Midbrain (tissue), 1 donor: ENCODE data around the gene ZNF575.
"Not testable (repeated sequence)": the region's sequence is repeated elsewhere in the genome, so short reads cannot be mapped to it uniquely, and the experiment has no call there.

Experiments
- DNase-seq: peaks from one replicate; lab custom pipeline; 2025; lab: John Stamatoyannopoulos, UW

The ZNF575 gene

DNA sequence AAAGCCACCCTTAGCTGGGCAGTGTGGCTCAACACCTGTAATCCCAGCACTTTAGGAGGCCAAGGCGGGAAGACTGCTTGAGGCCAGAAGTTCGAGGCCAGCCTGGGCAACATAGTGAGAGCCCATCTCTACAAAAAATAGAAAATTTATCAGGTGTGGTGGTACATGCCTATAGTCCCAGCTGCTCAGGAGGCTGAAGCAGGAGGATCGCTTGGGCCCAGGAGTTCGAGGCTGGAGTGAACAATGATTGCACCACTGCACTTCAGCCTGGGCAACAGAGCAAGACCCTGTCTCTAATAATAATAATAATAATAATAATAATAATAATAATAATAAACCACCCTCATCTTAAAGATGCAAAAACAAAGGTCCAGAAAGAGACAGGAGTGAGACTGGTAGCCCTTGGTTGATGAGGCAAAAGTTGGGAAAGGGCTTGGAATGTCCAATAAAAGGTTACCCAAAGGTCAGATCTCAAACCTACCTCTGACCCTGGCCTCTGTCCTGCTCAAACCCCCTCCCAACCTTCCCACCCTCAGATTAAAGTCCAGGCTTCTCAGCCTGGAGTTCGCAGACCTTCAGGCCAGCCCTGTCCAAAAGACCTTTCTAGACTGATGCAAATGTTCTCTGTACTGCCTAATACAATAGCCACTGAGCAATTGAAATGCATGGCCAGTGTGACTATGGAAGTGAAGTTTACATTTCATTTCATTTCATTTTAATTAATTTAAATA lies 9.1 kb downstream of the ZNF575 start:
- DNase-seq: no peak

DNA sequence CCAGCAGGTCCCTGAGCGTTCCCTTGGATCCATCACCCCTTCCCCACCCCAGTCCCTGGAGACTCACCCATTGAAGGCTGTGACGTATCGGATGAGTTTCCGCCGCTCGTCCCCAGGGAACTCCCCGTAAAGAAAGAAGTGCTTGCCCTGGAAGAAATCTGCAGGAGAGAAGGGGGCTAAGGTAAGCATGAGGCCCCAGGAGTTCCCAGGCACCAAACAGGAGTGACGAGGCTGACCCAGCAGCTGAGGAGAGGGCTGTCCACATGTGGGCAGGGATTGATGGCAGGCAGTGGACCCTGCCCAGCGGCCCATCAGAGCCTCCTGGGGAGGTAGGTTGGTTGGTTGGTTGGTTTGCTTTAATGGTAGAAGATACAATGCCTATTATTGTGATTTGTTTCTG lies 11.1 kb downstream of the ZNF575 start:
- no peak for DNase-seq

DNA sequence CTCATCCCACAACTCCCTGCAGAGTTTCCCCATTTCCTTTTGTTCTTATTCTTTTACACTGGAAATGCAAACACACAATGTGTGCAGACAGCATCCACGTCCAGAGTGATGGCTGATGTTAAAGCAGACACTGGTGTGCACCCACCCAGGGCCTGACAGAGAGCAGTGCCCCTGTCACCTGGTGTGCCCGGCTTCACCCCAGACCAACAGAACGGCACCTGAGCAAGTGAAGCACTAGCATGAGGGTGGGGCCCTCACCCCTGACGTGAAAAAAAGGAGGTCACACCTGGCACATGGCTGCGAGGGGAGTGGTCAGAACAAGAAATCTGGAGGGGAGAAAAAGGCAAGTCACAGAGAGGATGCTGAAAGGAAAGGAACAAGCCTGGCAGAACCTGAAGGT lies 12.3 kb downstream of the ZNF575 start:
- no peak for DNase-seq

DNA sequence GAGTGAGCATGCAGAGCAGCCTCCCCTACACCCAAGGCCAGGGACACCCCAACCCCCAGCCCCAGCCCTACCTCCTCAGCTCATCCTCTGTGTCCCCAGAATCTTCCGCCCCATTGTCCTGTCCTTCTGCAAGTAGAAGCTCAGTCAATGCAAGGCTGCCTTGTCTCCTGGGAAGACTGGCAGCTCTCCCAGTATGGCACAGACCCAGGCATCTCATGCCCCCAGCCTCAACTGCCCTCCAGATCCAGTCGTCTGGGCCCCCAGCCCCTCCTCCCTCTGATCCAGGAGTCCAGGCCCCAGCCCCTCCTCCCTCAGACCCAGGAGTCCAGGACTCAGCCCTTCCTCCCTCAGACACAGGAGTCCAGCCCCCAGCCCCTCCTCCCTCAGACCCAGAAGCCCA lies 13.0 kb downstream of the ZNF575 start:
- no peak for DNase-seq

DNA sequence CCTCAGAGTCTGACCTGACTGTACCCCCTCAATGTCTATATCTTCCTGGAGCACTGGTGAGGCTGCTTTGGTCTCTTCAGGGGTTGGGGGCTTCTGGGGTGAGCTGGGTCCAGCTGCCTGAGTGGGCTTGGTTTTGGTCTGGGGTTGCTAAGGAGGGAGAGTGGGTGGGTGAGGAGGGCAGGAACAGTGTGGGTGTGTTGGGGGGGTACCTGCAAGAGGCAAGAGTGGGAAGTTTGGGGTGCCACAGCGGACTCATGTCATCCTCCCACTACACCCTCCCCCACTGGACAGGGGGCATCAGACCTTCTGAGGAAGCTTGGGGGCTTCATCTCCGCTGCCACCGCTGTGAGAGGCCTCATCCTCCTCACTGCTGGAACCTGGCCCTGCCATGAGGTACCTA lies 13.6 kb downstream of the ZNF575 start:
- no peak for DNase-seq

DNA sequence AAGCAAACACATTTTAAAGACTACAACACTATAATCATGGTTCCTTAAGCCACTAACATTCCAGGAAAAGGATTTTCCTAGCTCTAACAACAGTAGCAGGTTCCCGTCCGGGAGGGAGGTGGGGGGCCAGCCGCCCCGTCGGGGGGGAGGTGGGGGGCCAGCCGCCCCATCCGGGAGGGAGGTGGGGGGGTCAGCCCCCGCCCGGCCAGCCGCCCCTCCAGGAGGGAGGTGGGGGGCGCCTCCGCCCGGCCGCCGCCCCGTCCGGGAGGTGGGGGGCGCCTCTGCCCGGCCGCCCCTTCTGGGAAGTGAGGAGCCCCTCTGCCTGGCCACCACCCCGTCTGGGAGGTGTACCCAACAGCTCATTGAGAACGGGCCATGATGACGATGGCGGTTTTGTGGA lies 14.9 kb downstream of the ZNF575 start:
- not testable (repeated sequence) for DNase-seq

DNA sequence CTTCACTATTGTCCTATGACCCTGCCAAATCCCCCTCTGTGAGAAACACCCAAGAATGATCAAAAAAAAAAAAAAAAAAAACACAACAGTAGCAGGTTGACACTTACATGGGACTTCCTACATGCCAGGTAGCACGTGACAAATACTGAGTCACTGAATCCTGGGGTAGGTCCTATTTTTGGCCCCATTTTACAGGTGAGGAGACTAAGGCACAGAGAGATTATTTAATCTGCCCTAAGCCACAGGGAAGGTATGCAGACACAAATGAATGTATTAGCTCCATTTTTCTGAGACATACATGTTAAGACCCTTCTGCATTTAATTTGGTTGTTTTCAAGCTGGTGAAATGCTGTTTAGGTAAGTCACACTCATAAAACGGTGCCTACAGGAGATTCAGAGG lies 15.7 kb downstream of the ZNF575 start:
- DNase-seq: no peak

DNA sequence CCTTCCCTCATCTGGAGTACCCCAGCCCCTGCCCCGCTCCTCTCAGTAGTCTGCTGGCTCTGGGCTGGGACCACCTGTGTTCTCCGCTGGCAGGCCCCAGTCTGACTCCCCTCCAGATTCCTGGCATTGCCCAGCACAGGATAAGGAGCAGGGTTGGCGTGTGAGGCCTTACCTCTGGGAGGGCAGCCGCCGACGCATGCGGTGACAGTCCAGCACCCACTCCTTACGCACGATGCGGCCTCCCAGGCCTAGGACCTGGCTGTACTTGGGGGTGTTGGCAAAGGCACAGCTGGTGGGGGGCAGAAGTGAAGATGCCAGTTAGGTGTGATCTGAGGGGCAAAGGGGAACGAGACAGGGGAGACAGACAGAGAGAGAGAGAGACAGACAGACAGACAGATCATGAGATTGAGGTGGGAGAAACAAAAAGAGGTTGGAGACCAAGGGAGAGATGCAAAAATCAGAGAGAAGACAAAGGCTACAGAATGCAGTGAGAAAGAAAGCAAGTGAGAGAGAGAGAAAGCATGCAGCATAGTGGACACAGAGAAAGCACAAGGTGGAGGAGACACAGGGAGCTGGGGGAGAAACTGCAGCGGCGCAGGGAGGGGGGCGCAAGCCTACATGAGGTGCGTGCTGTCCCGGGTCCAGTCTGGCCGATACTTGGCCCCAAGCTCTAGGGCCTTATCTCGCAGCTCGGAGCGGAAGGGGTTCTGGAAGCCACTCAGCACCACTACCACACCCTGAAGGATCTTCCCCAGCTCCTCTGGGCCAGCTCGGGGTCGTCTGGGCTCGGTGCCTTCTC lies 18.6 kb downstream of the ZNF575 start:
- no peak for DNase-seq

DNA sequence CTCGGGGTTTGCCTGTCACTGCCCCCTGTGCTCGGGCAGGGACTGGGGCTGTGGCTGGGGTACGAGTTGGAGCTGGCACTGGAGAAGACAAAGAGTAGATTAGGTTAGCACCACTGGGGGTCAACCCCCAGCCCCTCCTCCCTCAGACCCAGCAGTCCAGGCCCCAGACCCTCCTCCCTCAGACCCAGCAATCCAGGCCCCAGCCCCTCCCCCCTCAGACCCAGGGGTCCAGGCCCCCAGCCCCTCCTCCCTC lies 19.1 kb downstream of the ZNF575 start:
- no peak for DNase-seq

DNA sequence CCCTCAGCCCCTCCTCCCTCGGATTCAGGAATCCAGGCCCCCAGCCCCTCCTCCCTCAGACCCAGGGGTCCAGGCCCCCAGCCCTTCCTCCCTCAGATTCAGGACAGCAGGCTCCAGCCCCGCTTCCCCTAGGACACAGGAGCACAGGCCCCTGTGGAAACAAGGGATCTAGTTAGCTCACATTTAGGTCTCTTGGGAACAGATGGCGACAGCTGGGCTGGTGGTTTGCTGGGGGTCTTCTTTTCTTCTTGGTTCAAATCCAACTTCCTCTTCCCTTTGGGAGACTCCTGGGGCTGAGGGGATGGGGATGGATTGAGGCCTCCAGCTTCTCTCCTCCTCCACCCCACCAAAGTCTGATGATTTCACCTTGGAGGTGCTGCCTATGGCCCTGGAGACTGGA lies 19.6 kb downstream of the ZNF575 start:
- no peak for DNase-seq

DNA sequence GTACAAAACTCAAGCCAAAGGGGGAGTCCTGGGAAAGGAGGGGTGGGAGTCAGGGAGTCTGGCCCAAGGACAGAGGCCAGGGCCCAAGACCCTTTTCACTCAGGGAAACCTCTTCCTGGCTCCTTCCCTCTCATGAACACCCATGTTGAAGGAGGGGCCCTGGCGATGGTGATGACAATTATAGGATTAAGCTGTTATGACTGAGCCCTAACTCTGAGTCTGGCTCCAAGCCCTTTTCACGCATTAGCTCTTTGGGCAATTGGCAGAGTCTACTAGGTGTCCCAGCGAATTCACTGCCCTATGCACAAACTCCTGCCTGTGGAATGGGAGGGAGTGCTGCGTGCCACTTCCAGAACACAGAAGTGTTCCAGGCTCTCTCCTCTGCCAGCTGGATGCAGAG lies 20.7 kb downstream of the ZNF575 start:
- DNase-seq: no peak

DNA sequence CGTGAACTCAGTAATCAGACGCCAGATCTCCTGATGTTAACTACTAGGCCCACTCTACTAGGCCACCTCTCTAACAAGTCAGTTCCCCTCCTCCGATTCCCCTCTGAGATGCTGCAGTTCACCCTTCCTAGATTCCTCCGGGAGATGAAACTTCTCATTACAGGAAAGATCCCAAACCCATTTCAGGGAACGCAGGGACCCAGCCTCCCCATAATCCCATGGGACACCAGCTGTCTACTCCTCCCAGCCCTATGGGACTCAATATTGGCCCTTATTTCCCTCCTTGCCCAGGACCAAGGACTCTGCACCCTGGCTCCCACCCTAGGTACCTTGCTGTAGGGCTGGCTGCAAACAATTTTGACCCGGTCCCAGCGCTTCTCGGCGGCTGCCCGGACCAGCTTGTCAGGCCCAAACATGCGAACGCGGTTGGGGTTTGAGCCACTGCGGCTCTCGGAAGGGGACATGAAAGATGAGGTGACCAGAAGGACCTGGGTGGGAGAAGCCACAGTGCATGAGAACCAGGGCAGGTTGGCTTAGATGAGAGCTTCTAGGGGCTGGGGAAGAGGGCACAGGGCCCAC lies 21.4 kb downstream of the ZNF575 start:
- no peak for DNase-seq

DNA sequence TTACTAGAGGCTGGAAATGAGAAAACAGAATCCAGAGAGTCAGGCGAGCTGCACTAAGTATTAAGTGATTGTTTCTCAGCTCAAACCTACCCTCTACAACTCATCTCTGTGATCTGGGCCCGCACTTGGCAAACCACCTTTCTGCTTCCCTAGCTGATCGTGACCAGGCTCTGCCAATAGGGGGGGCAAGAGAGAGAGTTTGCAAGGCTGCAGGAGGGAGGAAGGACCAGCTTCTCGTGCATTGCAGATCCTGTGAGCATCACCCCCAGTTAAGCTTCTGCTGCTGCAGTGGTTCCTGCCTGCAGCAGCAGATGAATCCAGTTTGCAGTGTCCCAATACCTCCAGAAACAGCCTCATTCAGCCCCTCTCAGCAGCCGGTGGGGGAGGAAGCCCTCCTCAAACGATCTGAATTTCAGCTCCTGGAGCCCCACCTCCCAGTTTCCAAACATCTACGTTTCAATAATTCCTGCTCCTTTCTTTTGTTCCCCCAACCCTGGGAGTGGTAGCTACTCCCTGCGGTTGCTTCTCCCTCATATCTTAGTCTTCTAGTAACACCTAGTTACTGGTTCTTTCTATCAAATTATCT lies 22.3 kb downstream of the ZNF575 start:
- DNase-seq: peak; percentile 68

DNA sequence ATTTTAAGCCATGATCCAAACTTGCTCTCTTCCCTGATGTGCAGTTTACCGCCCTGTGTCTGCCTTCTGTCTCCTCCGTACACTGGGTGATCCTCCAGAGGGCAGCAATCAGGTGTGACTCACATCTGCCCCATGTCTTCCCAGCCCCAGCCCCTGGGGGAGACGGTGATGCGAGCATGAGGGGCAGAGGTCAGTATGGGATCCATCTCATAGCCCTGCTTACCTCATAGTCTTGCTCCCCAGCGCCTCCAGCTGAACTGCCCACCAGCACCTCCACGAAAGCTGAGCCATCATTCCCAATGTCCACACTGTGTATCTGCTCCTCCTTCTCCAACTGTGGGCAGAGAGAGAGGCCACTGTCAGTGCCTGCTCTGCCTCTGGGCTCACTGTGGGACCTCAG lies 27.7 kb downstream of the ZNF575 start:
- no peak for DNase-seq

DNA sequence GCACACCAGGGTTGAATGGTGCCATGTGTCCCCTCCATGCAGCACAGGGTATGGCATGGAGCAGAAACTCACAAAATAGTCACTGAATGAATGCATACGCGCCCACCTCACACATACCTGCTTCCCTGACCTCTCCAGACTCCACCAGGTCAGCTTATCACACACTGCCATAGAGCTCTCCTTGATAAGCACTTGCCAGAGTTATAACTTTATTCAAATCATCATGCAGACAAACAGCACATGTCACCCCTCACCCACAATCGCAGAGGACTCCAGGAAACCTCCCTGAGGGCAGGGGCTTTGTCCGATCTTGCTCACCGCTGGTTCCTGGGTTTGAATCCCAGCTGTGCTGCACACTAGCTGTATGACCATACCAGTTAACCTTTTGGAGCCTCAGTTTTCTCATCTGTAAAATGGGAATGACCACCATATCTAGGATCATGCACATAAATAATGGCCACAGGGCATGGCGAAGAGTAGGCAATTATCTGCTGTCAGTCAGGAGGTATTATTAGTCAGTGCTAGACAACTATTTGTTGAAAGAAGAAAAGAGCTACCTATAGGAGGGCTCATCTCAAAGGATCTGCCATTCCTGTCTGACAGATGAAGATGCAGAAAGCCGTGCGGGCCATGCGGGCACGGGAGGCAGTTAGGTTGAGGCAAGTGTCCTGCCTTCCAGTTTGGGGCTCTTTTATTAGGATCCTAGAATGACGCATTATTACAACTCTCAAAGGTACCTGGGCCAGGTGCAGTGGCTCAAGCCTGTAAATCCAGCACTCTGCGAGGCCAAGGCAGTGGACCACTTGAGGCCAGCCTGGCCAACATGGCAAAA lies 28.4 kb downstream of the ZNF575 start:
- no peak for DNase-seq

DNA sequence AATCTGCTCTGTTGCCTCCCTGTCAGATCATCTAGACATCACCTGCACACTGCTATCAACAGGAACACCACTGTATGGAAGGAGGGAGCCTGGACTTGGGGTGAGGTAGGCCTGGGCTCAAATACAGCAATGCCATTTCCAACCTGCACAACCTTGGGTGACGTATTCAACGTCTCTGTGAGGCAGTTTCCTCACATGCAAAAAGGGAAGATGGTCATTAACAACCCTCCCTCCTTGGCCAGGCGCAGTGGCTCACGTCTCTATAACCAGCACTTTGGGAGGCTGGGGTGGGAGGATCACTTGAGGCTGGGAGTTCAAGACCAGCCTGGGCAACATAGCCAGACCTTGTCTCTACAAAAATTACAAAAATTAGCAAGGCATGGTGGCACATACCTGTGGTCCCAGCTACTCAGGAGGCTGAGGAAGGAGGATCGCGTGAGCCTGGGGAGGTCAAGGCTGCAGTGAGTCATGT lies 29.3 kb downstream of the ZNF575 start:
- no peak for DNase-seq

DNA sequence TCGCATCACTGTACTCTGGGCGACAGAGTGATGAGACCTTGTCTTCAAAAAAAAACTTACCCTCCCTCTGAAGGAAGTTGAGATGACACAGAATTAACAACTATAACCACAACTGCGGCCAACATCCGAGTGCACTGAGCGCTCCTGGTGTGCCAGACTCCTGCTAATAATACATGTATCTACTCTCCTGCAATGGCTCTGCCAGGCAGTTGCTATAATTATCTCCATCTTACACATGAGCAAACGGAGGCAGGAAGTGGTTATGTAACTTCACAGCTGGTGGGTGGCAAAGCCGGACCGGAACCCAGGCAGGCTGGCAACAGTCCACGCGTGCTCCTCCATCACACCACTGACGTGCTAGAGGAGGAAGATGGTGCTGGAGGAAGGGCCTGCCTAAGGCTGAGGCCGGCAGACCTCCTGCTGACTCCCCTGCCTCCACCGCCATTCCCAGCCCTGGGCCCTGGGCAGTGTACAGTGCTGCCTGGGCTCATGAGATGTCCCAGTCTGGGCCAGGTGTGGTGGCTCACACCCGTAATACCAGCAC lies 29.8 kb downstream of the ZNF575 start:
- peak; percentile 66 for DNase-seq

DNA sequence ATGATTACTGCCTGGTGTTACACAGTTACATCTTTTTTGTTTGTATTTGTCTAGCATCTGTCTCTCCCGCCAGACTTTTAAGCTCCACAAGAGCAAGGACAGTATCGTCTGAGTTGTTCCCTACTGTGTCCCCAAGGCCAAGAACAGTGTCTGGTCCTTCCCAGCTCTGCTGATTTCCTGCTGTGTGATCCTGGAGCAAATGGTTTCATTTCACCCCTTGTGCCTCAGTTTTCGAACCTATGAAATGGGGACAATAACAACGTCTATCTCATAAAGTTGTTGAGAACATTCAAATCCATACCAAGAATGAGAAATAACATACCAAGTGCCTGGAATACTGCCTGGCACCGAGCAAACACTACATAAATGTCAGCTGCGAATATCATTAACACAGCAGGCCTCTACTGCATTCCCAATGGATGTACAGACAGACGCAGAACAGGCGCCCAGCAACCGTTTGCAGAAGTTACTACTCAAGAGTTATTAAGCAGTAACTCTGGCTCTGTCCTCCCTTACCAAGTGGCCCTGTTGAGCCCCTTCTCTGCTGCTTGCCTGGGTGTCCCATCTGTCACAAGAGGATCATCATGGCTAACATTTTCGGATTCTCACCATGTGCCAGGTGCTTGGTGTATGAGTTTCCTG lies 30.9 kb downstream of the ZNF575 start:
- DNase-seq: no peak

DNA sequence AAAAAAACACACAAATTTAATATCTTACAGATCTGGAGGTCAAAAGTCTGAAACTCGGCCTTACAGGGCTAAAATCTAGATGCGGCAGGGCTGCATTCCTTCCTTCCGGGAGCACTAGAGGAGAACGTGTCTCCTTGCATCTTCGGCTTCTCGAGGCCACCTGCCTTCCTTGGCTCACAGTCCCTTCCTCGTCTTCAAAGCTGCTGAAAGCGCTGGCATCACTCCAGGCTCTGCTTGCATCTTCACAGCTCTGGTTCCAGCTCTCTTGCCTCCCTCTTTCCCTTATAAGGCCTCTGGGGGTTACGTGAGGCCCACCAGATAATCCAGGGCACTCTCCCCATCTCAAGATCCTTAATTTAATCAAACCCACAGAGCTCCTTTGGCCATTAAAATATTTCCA lies 31.8 kb downstream of the ZNF575 start:
- no peak for DNase-seq

DNA sequence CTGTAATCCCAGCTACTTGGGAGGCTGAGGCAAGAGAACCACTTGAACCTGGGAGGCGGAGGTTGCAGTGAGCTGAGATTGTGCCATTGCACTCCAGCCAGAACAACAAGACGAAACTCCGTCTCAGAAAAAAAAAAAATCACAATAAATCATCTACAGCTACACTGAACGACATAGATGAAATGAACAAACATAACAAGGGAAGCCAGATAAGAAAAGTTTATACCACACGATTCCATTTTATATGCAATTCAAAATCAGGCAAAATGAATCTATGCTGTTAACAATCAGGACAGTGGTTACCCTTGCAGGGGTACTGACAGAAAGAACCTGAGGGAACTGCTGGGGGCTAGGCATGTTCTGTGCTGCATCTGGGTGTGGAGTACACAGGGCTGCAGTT lies 36.7 kb downstream of the ZNF575 start:
- no peak for DNase-seq

DNA sequence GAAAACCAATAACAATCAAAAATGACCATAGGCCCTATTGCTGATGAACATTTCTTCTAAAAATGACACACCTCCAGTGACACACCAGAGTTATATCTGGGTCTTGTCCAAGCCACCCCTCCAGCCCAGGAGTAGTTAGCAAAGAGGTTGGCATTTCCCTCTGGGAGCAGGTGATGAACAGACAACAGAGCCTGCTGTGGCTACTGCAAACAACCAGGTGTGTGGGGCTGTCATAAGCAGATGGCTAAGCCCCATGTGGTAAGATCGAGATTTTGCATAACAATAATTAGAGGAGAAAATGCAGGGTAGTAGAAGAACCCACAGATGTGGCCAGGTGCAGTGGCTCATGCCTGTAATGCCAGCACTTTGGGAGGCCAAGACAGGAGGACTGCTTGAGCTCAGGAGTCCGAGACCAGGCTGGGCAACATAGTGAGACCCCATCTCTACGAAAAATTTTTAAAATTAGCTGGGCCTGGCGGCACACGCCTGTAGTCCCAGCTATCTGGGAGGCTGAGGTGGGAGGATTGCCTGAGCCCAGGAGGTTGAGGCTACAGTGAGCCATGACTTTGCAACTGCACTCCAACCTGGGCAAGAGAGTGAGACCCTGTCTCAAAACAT lies 37.3 kb downstream of the ZNF575 start:
- no peak for DNase-seq
